Astrocyte of the cerebellum (primary cell): ENCODE results near the gene GRID1.

Experiments
- DNase-seq: peaks from one replicate; pipeline ENCODE4 v3.0.0-alpha.2; 2011; ENCODE audit warnings: low read depth
- H3K4me3 ChIP-seq: 2 replicates; pipeline ENCODE4 v1.5.1; 2011; ENCODE audit warnings: mild to moderate bottlenecking, low read depth, low read length, moderate library complexity
- in situ Hi-C: cut with HindIII; loops from 2 replicates; pipeline ENCODE4 v1.10.0; 2017; ENCODE audit warnings: low sequenced_read_pairs
- TF ChIP-seq, protein P1 (sequence below): IDR thresholded peaks from 2 replicates; pipeline ENCODE4 v1.5.1; 2012; ENCODE audit warnings: low read length, low read depth, moderate library complexity, mild to moderate bottlenecking; ENCODE audit errors: missing control alignments

GRID1 gene

DNA sequence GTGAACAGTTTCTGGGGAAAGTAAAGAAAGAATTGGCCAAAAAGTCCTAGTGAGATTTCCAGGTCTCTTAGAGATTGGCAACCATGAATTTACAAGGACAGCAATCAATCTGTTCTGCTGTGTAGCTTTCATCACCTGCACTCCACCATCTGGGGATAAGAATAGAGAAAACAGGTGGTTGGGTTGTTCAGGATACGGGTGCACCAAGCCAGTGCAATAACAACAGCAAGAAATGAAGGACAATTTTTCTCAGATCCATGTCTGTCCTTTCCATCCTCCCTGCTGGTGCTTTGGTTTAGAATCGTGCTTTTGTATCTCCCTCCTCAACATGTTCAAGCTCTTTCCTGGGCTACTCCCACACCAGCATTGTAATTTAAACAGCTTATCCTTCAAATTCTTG, 787.7 kb downstream of the GRID1 start:
- TF ChIP-seq, protein P1, sequence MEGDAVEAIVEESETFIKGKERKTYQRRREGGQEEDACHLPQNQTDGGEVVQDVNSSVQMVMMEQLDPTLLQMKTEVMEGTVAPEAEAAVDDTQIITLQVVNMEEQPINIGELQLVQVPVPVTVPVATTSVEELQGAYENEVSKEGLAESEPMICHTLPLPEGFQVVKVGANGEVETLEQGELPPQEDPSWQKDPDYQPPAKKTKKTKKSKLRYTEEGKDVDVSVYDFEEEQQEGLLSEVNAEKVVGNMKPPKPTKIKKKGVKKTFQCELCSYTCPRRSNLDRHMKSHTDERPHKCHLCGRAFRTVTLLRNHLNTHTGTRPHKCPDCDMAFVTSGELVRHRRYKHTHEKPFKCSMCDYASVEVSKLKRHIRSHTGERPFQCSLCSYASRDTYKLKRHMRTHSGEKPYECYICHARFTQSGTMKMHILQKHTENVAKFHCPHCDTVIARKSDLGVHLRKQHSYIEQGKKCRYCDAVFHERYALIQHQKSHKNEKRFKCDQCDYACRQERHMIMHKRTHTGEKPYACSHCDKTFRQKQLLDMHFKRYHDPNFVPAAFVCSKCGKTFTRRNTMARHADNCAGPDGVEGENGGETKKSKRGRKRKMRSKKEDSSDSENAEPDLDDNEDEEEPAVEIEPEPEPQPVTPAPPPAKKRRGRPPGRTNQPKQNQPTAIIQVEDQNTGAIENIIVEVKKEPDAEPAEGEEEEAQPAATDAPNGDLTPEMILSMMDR, result no peak
- no peak overlapping the region for H3K4me3 ChIP-seq
- in situ Hi-C loops, result no loop called here
- DNase-seq, result no peak

DNA sequence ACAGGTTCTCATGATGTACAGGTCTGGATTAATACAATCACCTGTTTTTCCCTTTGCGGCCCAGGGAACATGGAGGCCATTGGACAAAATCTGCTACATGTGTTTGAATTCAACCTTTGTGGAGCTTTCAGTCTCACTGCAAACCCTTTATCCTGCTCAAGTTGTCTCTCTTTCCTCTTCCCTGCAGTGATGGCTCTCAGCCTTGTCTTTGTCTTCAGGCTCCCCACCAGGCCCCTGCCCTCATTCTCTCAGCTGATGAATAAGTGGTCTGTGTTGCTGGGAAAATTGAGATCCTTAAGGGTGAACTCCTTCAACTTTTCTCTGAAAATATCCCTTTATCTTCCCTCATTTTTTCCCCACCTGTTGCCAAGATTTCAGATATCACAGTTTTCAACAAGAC, 791.2 kb downstream of the GRID1 start:
- TF ChIP-seq, protein P1, result no peak
- DNase-seq, result no peak
- H3K4me3 ChIP-seq, result no peak overlapping the region
- in situ Hi-C loops, result no loop called here

GRCh38 chr10:85570871-85571270, 795.7 kb downstream of the GRID1 start:
- no peak overlapping the region for H3K4me3 ChIP-seq
- TF ChIP-seq, protein P1, result no peak
- DNase-seq, result no peak
- in situ Hi-C loops, result no loop called here

DNA sequence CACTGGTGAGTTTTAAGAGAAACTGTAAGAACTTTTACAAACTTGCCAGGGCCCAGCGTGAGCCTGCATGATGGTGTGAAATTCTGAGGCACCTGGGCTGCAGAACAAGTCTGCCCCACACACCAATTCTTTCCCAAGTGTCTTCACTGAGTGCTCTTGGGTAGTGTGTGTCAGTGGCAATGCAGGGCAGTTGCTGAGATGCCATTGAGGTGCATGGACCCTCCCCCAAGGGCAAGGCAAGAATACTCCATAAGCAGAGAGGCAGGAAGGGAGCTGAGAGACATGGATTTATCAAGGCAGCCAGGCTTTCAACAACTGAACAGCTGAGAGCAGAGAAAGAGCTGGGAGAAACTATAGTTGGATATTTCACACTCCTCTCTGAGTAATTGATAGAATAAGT, 801.2 kb downstream of the GRID1 start:
- TF ChIP-seq, protein P1, result no peak
- in situ Hi-C loops, result no loop called here
- no peak overlapping the region for H3K4me3 ChIP-seq
- no peak for DNase-seq

DNA sequence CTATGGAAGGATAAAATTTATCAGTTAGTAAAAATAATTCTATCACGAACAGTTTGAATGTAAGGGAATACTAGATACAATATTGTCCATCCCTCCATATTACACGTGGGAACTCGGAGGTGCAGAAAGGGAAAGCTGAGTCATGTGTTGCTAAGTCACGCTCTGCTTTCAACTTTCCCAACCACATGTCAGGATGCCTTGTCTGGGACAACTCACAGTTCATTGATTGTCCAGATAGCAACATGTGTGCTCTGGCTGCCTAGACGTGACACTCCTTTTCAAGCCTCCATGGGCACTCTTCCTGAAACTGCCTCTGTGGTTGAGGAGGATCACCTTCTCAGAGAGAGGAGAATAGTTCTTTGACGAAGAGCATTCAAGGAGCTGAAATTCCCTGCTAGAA, 808.1 kb downstream of the GRID1 start:
- TF ChIP-seq, protein P1, result no peak
- in situ Hi-C loops, result no loop called here
- no peak for DNase-seq
- no peak overlapping the region for H3K4me3 ChIP-seq

DNA sequence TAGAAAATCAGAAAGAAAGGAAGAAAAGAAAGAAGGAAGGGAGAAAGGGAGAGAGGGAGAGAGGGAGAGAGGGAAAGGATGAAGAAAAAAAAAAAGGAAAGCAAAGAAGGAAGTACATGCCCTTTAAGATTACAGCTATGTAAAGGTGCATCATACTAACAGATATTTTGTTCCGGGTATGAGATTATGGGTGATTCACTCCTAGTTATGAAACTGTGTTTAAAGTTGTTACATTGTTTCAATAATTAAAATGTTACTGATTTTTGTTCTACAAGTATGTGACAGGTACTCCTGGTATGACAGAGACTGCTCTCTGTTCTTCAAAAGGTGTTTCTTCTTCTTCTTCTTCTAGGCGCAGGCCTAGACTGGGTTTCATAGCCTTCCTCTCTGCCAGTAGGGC, 808.9 kb downstream of the GRID1 start:
- in situ Hi-C loops, result no loop called here
- DNase-seq, result no peak
- TF ChIP-seq, protein P1, result no peak
- H3K4me3 ChIP-seq, result no peak overlapping the region

- in situ Hi-C loops, result no loop called here
These were observed 809.5 kb downstream of the GRID1 start for GRCh38 chr10:85557077-85557476.

More at GRCh38 chr10:85557077-85557476, 809.5 kb downstream of the GRID1 start:
- TF ChIP-seq, protein P1, result no peak
- H3K4me3 ChIP-seq, result no peak overlapping the region
- no peak for DNase-seq
